SW480 (cell line): ENCODE data around the gene URAD.

Experiments used
- DNase-seq: peaks from one replicate; pipeline ENCODE4 v3.0.0-alpha.2; 2016; ENCODE audit warnings: low spot score

URAD gene

GRCh38 chr13:27956576-27957300 is 31.8 kb downstream of the URAD start:
- DNase-seq: no peak

- no peak for DNase-seq
Measured at GRCh38 chr13:27955014-27955591, 33.4 kb downstream of the URAD start.

- peak; percentile 68 for DNase-seq
Measured at GRCh38 chr13:27954406-27954851, 34.1 kb downstream of the URAD start.

- DNase-seq: peak; percentile 88
Measured at GRCh38 chr13:27953676-27954405, 34.7 kb downstream of the URAD start.

- peak; percentile 78 for DNase-seq
Measured at GRCh38 chr13:27952876-27953675, 35.4 kb downstream of the URAD start.

- DNase-seq: no peak
Measured at GRCh38 chr13:27942972-27943371, 45.5 kb downstream of the URAD start.

GRCh38 chr13:27933580-27934328 is 54.7 kb downstream of the URAD start:
- no peak for DNase-seq

GRCh38 chr13:27933118-27933517 is 55.4 kb downstream of the URAD start:
- no peak for DNase-seq

GRCh38 chr13:27929868-27930267 is 58.6 kb downstream of the URAD start:
- DNase-seq: no peak

- no peak for DNase-seq
Measured at GRCh38 chr13:27928805-27929753, 59.4 kb downstream of the URAD start.

GRCh38 chr13:27928353-27928804 is 60.1 kb downstream of the URAD start:
- no peak for DNase-seq
